ENCODE results near the gene ZFP91. TPM values are rescaled to one million over a fixed set of nuclear protein-coding genes. Genes with fewer than 3 reads are reported as not detected.

The ZFP91 gene
- polyA plus RNA-seq, 1 donor, result 37.7 TPM

Other genes with a start within 250 kb of the ZFP91 start
- gene OR5B17, start 220.0 kb upstream of the ZFP91 start, polyA plus RNA-seq (ENCODE audit: insufficient read length), result not detected
- not detected for gene OR5B3, start 172.2 kb upstream of the ZFP91 start, polyA plus RNA-seq (ENCODE audit: insufficient read length)
- gene OR5B2, start 150.9 kb upstream of the ZFP91 start, polyA plus RNA-seq (ENCODE audit: insufficient read length), result not detected
- not detected for gene OR5B12, start 136.8 kb upstream of the ZFP91 start, polyA plus RNA-seq (ENCODE audit: insufficient read length)
- gene OR5B21, start 71.0 kb upstream of the ZFP91 start, polyA plus RNA-seq (ENCODE audit: insufficient read length), result not detected
- 5.0 TPM for gene LPXN, start 3.2 kb upstream of the ZFP91 start, polyA plus RNA-seq (ENCODE audit: insufficient read length)
- 0.61 TPM for gene CNTF, start 43.6 kb downstream of the ZFP91 start, polyA plus RNA-seq (ENCODE audit: insufficient read length)
- gene GLYAT, start 152.9 kb downstream of the ZFP91 start, polyA plus RNA-seq (ENCODE audit: insufficient read length), result not detected